ENCODE data around the gene EPSTI1. TPM values are rescaled to one million over a fixed set of nuclear protein-coding genes. Genes with fewer than 3 reads are reported as not detected.

EPSTI1 gene
- total and polyA plus RNA-seq, 4 donors: 3.7 to 20.1 (median 15.2) TPM

DNA sequence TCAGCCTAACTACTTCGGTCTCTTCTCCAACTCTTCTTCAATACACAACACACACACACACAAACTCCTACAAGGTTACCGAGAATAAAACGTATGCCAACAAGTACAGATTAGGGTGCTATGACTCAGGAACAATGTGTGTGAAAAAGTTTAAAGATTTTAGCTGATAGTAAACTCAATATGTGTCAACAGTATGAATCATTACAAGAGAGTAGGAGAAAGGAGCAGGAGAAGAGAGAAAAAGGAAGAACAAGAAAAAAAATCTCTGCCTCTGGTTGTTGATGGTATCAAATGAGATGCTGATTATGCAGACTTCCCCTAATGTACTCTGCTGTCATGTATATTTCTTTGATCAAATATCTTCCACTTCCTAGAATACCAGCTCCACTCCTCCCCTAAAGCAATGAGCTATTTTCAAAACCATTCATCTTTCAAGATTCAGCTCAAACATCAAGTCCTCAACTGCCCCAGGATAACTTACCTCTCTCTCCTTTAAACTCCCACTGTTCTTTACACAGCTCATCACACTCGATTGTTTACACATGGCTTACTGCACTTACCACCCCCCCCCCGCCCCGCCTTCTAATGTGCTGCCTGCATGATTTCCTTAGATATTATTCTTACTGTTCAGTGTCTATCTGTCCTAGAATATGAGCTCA lies 115.0 kb downstream of the EPSTI1 start:
- TF ChIP-seq CTCF (IDR thresholded peaks at IDR 0.05; ENCODE audit: control extremely low read depth, extremely low read depth): no peak
- Histone ChIP-seq H3K27ac (ENCODE audit: low read depth in 1 of 2, low read length in 1 of 2) (no peak overlapping the region), H3K9me3 (ENCODE audit: control insufficient read depth in 4 of 4, insufficient read depth in 3 of 4, low read length in 3 of 4) (no peaks in the 10 kb centered on the region), H3K36me3 (ENCODE audit: control insufficient read depth in 4 of 4, insufficient read depth in 4 of 4, low read length in 4 of 4) (no peaks in the 10 kb centered on the region), H3K4me3 (no peak overlapping the region), H3K4me1 (ENCODE audit: control insufficient read depth in 5 of 5, insufficient read depth in 5 of 5, low read length in 5 of 5) (peaks cover 0 to 46% (median 0%) of the 10 kb centered on the region in 5 donors), H3K27me3 (ENCODE audit: control insufficient read depth in 3 of 3, insufficient read depth in 3 of 3, low read length in 2 of 3) (no peaks in the 10 kb centered on the region), H3K9ac (ENCODE audit: insufficient read depth in 1 of 2, low read length in 2 of 2) (no peak overlapping the region)
- DNase-seq: peak in 1 of 3 donors; percentile 46
- 67 to 86% methylated on average over 6 of the region's 6 CpGs for WGBS, 2 donors
- peak; percentile 35 for ATAC-seq (ENCODE audit: insufficient read depth, low FRiP score)

- H3K9me3 ChIP-seq (ENCODE audit: control insufficient read depth in 4 of 4, insufficient read depth in 3 of 4, low read length in 3 of 4): no peaks in the 10 kb centered on the region
Observed at GRCh38 chr13:42876270-42876714, 115.7 kb downstream of the EPSTI1 start.

DNA sequence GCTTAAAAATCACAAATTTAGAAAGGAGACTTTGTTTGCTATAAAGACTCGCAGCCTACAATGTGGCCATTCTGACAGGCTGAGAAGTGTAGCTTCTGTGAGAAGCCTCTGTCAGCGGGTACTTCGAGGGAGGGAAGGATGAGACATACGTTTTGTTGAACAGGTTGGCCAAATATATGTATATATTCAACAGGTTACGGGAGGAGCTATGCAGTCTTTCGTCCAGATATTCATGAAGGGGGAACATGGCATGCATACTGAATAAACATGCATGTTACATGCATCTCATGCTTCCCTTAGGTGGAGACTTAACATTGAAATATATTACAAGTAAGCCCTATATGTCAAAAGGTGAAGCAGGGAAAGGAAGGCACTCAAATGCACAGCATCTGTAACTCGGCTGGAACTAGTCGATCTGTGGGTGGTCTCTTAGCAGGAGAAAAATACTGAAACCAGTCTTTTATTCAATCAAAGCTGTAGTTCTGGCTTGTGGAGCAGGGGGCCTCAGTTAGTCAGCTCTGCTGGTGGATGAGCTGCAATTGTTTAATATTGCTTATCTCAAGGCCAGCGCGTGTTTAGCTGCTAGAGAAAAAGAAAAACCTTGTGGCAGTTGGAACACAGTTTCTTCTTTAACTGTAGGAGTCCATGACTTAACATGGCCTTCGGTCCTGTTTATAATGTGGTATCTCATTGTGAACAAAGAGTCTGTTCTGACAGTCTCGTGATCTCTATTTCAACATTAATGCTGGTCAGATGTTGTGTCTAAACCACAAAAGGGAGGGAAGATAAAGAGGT lies 116.4 kb downstream of the EPSTI1 start:
- Histone ChIP-seq H3K9ac (ENCODE audit: insufficient read depth in 1 of 2, low read length in 2 of 2) (no peak overlapping the region), H3K4me3 (no peak overlapping the region), H3K27me3 (ENCODE audit: control insufficient read depth in 3 of 3, insufficient read depth in 3 of 3, low read length in 2 of 3) (no peaks in the 10 kb centered on the region), H3K36me3 (ENCODE audit: control insufficient read depth in 4 of 4, insufficient read depth in 4 of 4, low read length in 4 of 4) (no peaks in the 10 kb centered on the region), H3K4me1 (ENCODE audit: control insufficient read depth in 5 of 5, insufficient read depth in 5 of 5, low read length in 5 of 5) (peaks cover 0 to 46% (median 0%) of the 10 kb centered on the region in 5 donors), H3K27ac (ENCODE audit: low read depth in 1 of 2, low read length in 1 of 2) (no peak overlapping the region), H3K9me3 (ENCODE audit: control insufficient read depth in 4 of 4, insufficient read depth in 3 of 4, low read length in 3 of 4) (no peaks in the 10 kb centered on the region)
- DNase-seq: peak; percentile 84 to 93 (median 93)
- no peak for ATAC-seq (ENCODE audit: insufficient read depth, low FRiP score)
- TF ChIP-seq CTCF (IDR thresholded peaks at IDR 0.05; ENCODE audit: control extremely low read depth, extremely low read depth): no peak
- WGBS, 2 donors: 64 to 78% methylated on average over 12 of the region's 12 CpGs

More at GRCh38 chr13:42876270-42876714, 115.7 kb downstream of the EPSTI1 start:
- DNase-seq: peak in 1 of 3 donors; percentile 25
- H3K27ac ChIP-seq (ENCODE audit: low read depth in 1 of 2, low read length in 1 of 2): no peak overlapping the region
- no peaks in the 10 kb centered on the region for H3K27me3 ChIP-seq (ENCODE audit: control insufficient read depth in 3 of 3, insufficient read depth in 3 of 3, low read length in 2 of 3)
- ATAC-seq (ENCODE audit: insufficient read depth, low FRiP score): peak; percentile 60
- H3K9ac ChIP-seq (ENCODE audit: insufficient read depth in 1 of 2, low read length in 2 of 2): no peak overlapping the region
- no peaks in the 10 kb centered on the region for H3K36me3 ChIP-seq (ENCODE audit: control insufficient read depth in 4 of 4, insufficient read depth in 4 of 4, low read length in 4 of 4)
- no peak for TF ChIP-seq CTCF (IDR thresholded peaks at IDR 0.05; ENCODE audit: control extremely low read depth, extremely low read depth)
- 40 to 59% methylated on average over 1 of the region's 1 CpG for WGBS, 2 donors
- H3K4me1 ChIP-seq (ENCODE audit: control insufficient read depth in 5 of 5, insufficient read depth in 5 of 5, low read length in 5 of 5): peaks cover 0 to 46% (median 0%) of the 10 kb centered on the region in 5 donors
- H3K4me3 ChIP-seq: no peak overlapping the region

All from lung (tissue), 12 donors.